ENCODE measurements around the gene ACKR2. TPM values are rescaled to one million over a fixed set of nuclear protein-coding genes. Genes with fewer than 3 reads are reported as not detected.

ACKR2 gene
- total RNA-seq, 2 donors from 2014 or later, result 0.78 to 6.2 TPM

GRCh38 chr3:42914771-42915515, 105.7 kb downstream of the ACKR2 start:
- Histone ChIP-seq H3K27ac (no peak overlapping the region), H3K9me3 (peaks cover 28 to 78% of the 10 kb centered on the region in 2 donors), H3K4me3 (no peak overlapping the region), H3K4me1 (no peaks in the 10 kb centered on the region), H3K36me3 (peaks cover 48% of the 10 kb centered on the region), H3K27me3 (no peaks in the 10 kb centered on the region)
- TF ChIP-seq CTCF (IDR thresholded peaks at IDR 0.05), result no peak
- DNase-seq (ENCODE audit: low spot score), result no peak

Other genes with a start within 250 kb of the ACKR2 start
- 10 to 100 TPM; 32.3 to 36.2 TPM for gene SEC22C, start 227.5 kb upstream of the ACKR2 start, total RNA-seq
- 10 to 100 TPM in 1 of 2 donors, 1 to 10 TPM in 1; 8.4 to 13.9 TPM for gene SS18L2, start 218.6 kb upstream of the ACKR2 start, total RNA-seq
- 10 to 100 TPM; 14.1 to 20.4 TPM for gene NKTR, start 208.8 kb upstream of the ACKR2 start, total RNA-seq
- gene ZBTB47, start 155.7 kb upstream of the ACKR2 start, total RNA-seq, result 100 to 1,000 TPM in 1 of 2 donors, 10 to 100 TPM in 1; 92.4 to 129 TPM
- under 1 TPM; 0.15 to 0.63 TPM for gene KLHL40, start 123.9 kb upstream of the ACKR2 start, total RNA-seq
- 100 to 1,000 TPM; 444 to 908 TPM for gene HHATL, start 106.6 kb upstream of the ACKR2 start, total RNA-seq
- under 1 TPM in 1 of 2 donors, not detected in 1; 0.35 TPM for gene CCDC13, start 36.2 kb upstream of the ACKR2 start, total RNA-seq
- gene HIGD1A, start 5.0 kb upstream of the ACKR2 start, total RNA-seq, result 100 to 1,000 TPM; 213 to 299 TPM
- not detected for gene CYP8B1, start 66.4 kb downstream of the ACKR2 start, total RNA-seq
- 1 to 10 TPM; 1.7 to 2.7 TPM for gene ZNF662, start 96.7 kb downstream of the ACKR2 start, total RNA-seq
- 1 to 10 TPM; 1.5 to 2.1 TPM for gene GASK1A, start 169.9 kb downstream of the ACKR2 start, total RNA-seq